Activated CD4-positive, alpha-beta T cell treated with anti-CD3 and anti-CD28 coated beads, Interleukin-2, amount 50 U/mL, for 24 hours (primary cell): ENCODE measurements around the gene TECR.
"Not testable (repeated sequence)": the region's sequence is repeated elsewhere in the genome, so short reads cannot be mapped to it uniquely, and the experiment has no call there.

Experiments
- DNase-seq, 2 donors: peaks; one replicate each; pipeline ENCODE4 v3.0.0-alpha.2; 2020; ENCODE audit warnings: low read depth in 1 of 2, low spot score in 1 of 2

The TECR gene

DNA sequence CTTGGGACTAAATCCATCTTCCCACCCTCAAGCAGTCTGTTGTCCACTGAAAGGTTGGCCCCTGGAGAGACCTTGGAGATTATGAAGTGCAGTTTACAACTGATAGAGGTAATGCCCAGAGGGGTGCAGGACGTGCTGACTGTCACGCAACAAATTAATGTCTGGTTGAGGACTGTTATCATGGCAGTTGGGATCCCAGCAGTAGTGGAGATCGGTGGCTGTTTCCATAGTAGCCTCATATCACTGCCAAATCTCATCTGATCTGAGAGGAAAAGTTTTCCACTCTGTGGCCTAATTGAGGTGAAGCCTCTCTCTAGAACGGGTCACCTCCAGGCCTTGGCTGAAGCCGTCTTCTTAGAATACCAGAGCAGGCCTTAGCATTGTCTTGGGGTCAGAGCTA is 4.1 kb downstream of the TECR start:
- no peak for DNase-seq

DNA sequence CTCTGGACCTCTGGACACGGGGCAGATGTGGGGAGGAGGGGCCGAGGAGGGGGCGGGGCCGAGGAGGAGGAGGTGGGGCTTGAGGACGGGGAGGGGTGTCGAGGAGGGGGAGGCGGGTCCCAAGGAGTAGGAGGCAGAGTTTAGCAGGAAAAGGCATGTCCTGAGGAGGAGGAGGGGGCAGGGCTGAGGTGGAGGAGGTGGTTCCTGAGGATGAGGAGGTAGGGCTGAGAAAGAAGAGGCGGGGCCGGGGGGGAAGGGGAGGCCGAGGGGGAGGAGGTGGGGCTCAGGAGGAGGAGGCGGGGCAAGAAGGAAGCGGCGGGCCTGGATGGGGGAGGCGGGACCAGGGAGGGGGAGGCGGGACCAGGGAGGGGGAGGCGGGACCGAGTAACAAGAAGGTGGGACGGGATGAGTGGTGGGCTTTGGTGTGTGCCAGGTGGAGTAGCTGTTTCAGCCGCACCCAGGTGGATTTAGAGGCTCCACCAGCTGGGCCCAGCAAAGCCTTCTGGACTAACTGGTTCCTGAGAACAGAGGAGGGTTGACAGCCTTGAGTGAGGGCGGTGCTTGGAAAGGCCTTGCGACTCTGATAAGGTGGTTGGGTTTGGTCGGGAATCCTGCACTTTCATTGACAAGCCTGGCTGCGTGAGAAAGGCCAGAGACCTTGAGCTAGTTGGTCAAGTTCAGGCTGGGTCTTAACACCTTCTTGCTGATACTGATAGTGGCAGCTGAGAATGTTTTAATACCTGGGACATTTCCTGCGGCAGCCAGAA is 7.7 kb downstream of the TECR start:
- DNase-seq = no peak

DNA sequence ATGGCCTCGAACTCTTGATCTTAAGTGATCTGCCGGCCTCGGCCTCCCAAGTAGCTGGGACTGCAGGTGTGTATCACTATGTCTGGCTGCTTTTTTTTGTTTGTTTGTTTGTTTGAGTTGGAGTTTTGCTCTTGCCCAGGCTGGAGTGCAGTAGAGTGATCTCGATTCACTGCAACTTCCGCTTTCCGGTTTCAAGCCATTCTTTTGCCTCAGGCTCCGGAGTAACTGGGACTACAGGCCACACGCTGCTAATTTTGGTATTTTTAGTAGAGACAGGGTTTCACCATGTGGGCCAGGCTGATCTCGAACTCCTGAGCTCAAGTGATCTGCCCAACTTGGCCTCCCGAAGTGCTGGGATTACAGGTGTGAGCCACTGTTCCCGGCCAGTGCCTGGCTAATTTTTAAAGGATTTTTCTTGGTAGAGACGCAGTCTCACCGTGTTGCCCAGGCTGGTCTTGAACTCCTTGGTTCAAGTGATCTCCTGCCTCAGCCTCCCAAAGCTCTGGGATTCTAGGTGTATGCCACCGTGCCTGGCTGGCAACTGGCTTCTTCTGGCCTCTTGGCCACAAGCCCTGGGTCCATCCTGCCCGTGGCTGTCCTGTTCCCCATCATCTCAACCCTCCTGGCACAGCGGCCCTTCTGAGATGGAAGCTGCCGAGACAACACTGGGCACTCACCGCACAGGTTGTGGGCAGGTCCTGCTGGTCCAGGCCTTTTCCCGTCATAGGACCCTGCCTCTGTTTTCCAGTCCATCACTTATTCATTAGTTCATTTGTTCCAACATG is 11.5 kb downstream of the TECR start:
- no peak for DNase-seq

DNA sequence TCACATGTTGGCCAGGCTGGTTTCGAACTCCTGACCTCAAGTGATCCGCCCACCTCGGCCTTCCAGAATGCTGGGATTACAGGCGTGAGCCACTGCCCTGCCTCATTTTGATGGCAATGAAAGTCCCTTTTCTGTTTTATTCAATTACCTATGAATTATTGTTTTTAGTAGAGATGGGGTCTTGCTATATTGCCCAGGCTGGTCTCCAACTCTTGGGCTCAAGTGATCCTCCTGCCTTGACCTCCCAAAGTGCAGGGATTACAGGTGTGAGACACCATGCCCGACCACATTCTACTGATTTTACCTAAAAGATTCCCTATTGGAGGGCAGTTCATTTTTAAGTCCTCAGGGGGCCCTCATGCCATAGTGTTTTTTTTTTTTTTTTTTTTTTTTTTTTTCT is 12.6 kb downstream of the TECR start:
- DNase-seq = not testable (repeated sequence)

DNA sequence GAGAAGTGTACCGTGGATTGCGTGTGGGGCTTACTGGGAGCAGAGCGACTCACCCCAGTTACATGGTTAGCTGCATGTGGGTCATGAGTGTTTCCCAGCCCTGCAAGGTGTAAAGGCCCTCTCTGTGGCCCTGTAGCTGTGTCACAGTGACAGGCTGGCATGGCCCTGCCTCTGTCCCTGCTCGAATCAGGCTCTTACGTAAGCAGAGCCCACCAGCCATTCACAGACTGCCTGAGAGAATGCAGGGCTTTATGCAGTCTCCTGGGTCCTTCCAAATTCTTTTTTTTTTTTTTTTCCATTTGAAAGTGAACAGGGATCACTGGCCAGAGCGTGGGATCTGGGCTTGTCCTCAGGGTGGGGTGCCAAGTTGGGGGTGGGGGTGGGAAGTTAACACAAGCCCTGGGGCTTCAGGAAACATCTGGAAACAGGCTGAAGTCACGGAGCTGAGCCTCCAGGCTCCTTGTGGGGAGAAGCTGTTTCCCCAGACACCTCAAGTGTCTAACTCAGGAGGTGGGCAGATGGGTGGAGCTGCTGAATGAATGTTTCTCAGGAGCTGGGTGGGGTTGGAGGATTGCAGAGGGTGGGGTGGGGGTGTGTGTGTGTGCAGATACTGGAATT is 13.4 kb downstream of the TECR start:
- DNase-seq = no peak

DNA sequence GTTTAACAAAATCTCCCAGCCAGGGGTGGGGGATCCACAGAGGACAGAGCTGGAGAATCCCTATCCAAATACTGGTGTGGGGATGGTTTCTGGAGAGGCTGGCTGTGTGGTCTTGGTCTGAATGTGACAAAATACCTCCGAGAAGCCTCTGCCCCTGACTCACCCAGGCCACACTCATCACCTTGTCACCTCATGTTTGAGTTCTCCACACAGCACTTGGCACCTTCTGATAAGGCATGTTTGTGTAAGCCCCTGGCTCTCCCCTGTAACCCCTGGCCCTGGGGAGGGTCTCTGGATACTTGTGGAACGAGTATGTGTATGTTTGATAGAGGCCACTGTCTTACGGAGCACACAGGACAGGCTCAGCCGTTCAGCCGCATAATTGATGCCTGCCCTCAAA is 14.7 kb downstream of the TECR start:
- DNase-seq = no peak

DNA sequence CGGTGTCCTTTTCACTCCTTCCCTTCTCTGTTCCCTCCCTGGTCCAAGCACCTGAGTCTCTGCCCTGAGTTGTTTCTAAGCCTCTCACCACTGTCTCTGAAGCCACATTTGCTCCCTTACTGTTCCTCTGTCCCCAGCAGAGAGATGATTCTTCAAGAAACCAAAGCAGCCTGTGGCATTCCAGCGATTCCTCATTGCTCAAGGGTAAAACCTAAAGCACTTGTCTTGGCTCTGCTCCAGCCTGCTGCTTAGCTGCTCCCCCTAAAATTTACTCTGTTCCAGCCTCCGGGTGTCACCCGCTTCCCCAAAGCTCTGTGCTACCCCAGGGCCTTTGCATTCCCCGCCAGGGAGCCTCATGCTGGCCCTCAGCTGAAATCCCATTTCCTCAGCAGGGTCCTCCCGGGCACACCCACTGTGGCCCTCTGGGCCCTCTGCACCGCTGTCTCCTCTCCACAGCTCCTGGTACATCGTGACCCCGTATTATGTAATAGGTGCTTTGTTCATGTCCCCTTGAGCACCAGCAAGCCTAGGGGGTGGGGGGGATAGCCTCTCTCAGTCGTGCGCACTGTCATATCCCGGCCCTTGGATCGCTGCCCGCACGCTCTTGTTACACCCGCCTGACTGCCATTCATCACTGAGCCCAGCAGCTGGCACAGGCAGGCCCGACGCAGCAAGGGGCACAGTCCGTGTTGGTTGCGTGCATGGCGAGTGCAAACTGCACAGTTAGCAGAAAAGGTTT is 15.8 kb downstream of the TECR start:
- no peak for DNase-seq

DNA sequence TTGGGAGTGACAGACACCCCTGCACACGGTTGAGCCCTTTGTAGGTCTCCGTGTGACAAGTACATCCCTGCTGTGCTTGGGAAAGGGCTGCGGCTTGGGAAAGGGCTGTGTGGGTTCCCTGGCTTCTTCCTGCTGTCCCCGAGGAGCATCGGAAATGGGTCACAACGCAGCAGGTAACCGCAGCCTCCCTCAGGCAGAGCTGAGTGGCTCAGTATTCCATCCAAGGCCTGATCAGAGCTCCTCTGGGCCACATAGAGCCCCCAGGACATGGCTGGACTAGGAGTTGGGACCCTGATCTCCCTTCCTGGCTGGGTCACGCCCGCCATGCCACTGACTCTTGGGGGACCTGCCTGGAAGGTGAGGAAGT is 16.3 kb downstream of the TECR start:
- no peak for DNase-seq

DNA sequence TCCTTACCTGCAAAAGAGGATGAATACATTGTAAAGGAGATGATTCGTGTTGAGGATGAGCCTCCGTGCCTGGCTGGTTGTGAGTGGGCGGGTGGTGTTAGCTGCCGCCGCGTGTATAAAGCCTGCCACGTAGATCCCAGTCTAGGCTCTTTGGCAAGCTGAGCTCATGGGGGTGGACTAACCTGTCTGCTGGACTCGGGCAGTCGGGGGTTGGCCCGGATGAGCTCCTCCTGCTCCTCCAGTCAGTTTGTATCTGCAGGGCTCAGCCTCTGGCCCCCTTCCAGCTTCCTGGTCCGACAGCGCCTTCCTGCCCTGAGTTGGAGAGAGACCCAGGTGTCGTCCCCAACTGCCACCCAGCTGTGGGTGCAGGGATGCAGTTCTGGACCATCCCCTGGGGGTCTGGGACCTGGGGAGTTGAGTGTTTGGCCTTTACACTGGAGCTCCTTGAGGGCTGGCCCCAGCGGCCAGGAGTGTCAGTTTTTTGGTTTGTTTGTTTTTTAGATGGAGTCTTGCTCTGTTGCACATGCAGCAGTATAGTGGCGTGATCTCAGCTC is 20.9 kb downstream of the TECR start:
- no peak for DNase-seq

DNA sequence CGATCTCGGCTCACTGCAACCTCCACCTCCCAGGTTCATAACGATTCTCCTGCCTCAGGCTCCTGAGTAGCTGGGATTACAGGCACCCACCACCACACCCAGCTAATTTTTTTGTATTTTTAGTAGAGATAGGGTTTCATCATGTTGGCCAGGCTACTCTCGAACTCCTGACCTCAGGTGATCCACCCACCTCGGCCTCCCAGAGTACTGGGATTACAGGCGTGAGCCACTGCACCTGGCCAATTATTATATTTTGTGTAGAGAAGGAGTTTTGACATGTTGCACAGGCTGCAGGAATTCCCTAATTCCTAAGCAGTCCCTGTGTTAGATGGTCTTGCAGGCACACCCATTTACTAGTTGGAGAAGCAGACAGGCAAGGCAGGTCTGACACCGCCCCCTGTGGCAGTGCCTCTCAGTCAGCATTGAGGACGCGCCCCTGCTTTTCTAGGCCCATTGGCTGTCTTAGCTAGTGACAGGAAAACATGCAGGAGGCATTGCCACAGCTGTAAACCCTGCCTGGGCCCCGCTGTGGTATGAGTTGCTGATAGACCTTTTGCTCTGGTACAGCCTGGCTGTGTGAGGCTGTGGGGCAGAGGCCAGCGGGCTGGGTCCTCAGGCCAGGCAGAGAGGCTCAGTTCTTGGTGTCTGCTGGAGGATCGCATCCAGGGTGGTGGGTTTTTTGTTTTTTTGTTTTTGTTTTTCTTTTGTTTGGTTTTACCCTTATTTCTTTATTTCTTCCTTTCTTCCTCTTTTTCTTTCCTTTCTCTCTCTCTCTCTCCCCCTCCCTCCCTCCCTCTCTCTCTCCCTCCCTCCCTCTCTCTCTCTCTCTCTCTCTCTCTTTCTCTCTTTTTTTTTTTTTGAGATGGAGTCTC is 22.0 kb downstream of the TECR start:
- DNase-seq = peak; percentile 44 to 50

DNA sequence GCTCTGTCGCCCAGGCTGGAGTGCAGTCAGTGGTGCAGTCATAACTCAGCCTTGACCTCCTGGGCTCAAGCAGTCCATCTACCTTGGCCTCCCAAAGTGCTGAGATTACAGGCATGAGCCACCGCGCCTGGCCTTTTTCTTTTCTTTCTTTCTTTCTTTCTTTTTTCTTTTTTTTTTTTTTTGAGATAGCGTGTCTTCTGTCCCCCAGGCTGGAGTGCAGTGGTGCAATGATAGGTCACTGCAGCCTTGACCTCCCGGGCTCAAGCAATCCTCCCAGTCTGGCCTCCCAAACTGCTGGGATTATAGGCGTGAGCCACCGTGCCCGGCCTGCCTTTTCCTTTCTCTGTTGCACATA is 22.6 kb downstream of the TECR start:
- not testable (repeated sequence) for DNase-seq

DNA sequence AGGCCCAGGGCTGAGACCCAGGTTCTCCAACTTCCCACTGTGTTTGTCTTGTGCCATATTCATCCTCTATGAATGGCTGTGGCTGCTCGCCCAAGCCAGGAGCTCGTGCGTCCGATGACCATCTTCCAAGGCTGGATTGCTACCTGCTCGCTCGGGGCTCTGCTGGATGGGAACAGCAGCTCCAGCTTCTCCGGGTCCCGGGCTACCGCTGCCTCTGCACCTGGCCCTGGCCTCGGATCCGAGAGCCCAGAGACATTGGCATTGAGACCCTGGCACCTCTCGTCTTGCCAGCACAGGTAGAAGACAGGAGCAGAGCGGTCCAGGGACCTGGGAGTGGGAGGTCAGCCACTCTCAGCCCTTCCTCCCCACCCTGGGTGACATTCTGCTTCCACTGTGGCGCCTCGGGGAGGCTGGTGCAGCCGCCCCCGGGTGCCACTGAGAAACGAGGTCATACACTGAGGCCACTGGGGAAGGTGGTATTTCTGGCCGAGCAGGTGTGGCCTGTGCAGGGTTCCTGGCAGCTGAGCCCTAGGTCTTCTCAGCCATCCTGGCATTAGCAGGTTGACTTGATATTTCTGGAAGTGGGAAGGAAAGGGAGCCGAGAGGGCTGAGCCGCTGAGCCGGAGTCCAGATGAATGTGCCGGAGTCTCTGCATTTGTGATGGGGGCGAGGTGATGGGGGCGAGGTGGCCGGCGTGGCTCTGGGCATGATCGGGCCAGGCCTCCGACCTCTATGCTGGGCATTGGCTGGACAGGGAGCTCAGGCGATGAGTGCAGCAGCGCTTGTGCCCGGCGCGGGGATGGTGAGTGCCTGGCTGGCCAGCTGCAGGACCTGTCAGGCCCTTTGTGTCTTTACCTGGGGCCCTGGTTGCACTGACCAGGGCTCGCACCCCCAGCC is 23.9 kb downstream of the TECR start:
- no peak for DNase-seq

DNA sequence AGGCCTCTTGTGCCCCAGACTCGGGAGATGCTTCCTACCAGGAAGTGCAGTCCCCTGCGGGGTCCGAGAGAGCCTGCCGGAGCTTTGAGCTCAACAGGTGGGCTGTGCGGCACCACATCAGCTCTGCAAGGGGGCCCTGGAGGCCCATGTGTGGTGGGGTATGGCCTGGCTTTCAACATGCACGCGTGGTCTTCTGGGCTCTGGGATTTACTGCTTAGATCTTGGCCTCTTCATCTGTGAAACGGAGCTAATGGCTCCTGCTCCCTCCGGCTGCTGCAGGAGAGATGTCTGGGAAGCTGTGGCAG is 24.5 kb downstream of the TECR start:
- DNase-seq = no peak

DNA sequence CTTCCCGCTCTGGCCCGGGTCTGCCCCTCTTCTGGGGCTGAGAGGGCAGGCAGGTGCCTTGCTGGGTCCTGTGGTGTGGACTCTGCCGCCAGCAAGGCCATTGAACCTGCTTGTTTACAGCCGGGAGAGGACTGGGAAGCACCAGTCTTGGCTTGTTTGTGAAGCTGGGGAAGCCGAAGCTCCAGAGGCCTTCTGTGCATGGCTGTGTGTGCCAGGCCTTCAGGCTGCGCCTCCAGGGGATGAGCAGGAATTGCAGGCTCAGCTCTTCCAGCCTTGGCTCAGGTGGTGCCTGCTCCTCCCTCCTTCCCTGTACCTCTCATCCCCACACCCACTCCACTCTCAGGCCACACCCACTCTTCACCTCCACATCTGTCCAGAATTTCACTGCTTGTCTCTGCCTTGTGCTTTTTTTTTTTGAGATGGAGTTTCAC is 25.0 kb downstream of the TECR start:
- no peak for DNase-seq

DNA sequence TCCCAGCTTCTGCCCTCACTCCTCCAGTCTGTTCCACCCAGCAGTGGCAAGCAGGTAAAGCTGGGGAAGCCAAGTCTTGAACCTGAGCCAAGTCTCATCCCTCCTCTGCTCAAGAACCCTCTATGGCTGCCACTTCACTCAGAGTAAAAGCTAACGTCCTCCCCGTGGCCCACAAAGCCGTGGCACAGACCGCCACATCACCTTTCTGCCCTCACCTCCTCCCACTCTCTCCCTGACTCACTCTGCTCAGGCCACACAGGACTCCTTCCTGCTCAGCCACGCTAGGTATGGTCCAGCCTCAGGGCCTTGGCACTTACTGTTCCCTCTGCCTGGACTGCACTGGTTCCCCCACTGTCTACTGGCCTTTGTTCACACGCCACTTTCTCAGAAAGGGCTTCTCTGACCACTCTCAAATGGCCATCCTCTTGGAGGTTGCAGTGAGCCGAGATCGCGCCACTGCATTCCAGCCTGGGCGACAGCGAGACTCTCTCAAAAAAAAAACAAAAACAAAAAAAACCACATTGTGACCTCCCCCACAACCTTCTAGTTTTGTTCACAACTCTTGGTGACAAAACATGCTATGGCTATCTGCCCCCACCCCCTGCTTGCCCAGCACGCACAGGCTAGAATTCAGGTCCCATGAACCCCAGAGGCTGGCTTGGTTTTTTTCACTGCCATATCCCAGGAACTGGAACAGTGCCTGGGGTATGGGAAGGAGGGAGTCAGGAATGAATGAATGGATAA is 26.7 kb downstream of the TECR start:
- no peak for DNase-seq

DNA sequence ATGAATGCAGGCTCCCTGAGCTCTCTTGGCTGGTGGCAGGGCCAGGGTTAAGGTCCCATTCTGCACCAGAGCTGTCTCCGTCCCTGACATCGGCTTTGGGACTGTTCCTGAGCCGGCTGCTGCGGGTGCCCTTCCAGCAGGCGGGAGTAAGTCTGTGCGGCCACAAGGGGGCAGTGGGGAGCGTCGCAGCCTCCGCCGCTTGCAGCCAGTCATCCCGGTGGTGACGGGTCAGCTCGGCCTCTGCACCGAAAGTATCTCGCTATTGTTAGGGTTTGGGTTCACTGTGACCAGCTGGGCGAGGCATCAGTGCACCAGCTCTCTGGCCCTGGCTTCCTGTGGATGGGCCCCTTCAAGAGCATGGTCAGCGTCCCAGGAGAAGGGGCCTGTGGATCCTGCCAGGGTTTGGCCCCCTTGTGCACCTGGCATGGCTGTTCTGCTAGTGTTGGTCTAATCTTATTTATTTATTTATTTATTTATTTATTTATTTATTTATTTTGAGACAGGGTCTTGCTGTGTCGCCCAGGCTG is 27.3 kb downstream of the TECR start:
- DNase-seq = peak; percentile 51 to 58

DNA sequence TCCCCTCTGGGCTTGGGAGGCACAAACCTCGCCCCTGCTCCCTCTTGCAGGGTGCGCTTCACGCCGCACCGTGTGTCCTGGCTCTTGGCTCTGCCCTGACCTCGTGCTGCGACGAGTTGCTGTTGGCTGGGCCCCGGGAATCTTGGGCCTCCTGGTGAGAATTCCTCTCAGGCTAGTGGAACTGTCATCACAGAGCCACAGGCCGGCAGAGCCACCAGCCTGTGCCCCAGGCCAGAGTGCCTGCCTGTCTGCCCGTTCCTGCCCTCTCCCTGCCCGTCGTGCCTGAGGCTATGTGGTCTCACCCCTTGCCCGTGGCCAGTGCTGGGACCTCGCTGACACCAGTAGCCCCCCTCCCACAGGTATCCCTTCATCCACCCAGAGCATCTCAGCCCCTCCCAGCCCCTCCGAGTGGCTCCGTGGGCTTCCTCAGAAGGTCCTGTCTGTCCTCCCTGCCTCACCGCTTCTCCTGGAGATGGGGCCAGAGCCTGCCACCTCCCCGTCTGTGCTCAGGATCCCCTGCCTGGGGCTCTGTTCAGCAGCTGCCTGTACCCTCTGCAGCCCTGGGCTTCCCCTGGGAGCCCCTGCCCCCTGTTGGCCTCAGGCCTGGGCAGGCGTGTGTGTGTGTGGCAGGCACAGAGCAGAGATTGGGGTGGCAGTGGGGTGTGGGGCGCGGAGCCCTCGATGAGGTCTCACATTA is 29.1 kb downstream of the TECR start:
- no peak for DNase-seq
